KBM-7 (cell line): ENCODE measurements around the gene TXNRD3.

Experiments
- DNase-seq: peaks from one replicate; pipeline ENCODE4 v3.0.0-alpha.2; 2015
- in situ Hi-C: fragments of 300-500 bp; cut with MboI; formaldehyde crosslinking; loops from 2 replicates; pipeline ENCODE4 v1.14.3; 2020; ENCODE audit warnings: low sequenced_read_pairs, low pct_unique_long_range_greater_than_20kb, mixed read lengths

Gene TXNRD3

GRCh38 chr3:126567696-126568438, 87.1 kb downstream of the TXNRD3 start:
- in situ Hi-C loops: no loop called here
- DNase-seq: no peak

GRCh38 chr3:126562737-126563276, 92.1 kb downstream of the TXNRD3 start:
- in situ Hi-C loops: no loop called here
- DNase-seq: no peak

GRCh38 chr3:126558336-126559071, 96.4 kb downstream of the TXNRD3 start, which contains the start of gene C3orf22:
Gene C3orf22 (minus strand): TSS chr3:126558932. CDS start chr3:126553390, 5,542 bp downstream.
- no peak for DNase-seq
- in situ Hi-C loops: no loop called here

GRCh38 chr3:126557761-126558160, 97.2 kb downstream of the TXNRD3 start:
- no peak for DNase-seq
- in situ Hi-C loops: no loop called here

- DNase-seq: no peak
- in situ Hi-C loops: no loop called here
Measured at GRCh38 chr3:126557415-126557745, 97.5 kb downstream of the TXNRD3 start.
